ENCODE results near the gene TMEM43. TPM values are rescaled to one million over a fixed set of nuclear protein-coding genes. Genes with fewer than 3 reads are reported as not detected.
"Not testable (repeated sequence)": the region's sequence is repeated elsewhere in the genome, so short reads cannot be mapped to it uniquely, and the experiment has no call there.

The TMEM43 gene
- total and polyA plus RNA-seq, 7 experiments from 2014 or later = 30.1 to 55.8 (median 50.3) TPM

DNA sequence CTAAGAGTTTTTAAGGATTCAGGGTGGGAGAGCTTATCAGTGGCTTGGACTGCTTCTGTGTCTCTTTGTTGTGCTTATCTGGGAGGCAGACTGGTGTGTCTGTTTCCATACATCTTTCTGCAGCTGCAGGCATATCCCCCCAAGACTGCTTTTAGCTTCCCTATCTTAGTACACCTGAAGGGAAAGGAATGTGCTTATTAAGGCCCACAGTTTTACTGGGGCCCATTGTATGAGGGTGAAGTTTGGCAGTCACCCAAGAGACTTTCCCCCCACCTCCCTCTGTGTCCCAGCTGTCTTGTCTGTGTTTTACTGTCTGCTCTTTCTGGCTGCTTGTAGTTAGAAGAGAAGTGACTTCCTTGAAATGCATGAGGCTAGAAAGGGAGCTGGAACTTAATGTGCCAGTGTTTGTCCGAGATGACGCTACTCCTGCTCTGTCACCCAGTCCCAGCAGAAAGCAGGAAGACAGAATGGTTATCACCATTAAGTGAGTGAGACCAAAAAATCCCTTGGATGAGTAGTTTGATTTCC, 3.9 kb upstream of the TMEM43 start:
- intact Hi-C loops (cut with micrococcal nuclease) = loop anchor here in 1 of 2 donors (10.0 kb wide), 2 partner anchors 466 to 1046 kb away; partner anchors contain the start of gene IQSEC1
- H3K9me3 ChIP-seq (ENCODE audit: control insufficient read depth in 2 of 3, low read length in 3 of 3); H3K27me3 Mint-ChIP-seq; H3K4me3 Mint-ChIP-seq; DNase-seq; CTCF ChIA-PET; H3K4me3 ChIP-seq (ENCODE audit: low read length); H3K9me3 Mint-ChIP-seq; H3K27me3 ChIP-seq (ENCODE audit: control insufficient read depth in 2 of 2, insufficient read depth in 2 of 2, low read length in 2 of 2); ATAC-seq; H3K27ac ChIP-seq (ENCODE audit: low read depth, low read length): not testable (repeated sequence)
- POLR2A ChIA-PET = interaction anchor here (0.7 to 2.0 kb wide), 3 partner anchors 9 to 58 kb away, joined by 3 to 6 read pairs (median 4); partner anchors contain the start of genes LSM3 and XPC
- Histone ChIP-seq H3K36me3 (ENCODE audit: control insufficient read depth in 2 of 3, insufficient read depth in 3 of 3, low read length in 3 of 3) (peaks cover 0 to 34% (median 0%) of the 10 kb centered on the region in 3 experiments), H3K4me1 (ENCODE audit: control insufficient read depth in 2 of 2, insufficient read depth in 2 of 2, low read length in 2 of 2) (peaks cover 13 to 21% of the 10 kb centered on the region in 2 donors)
- H3K27ac Mint-ChIP-seq = peak overlapping the region in 1 of 9 donors; percentile 4
- H3K36me3 Mint-ChIP-seq = peaks cover 3 to 26% (median 14%) of the 10 kb centered on the region in 5 donors
- H3K4me1 Mint-ChIP-seq = peaks cover 22 to 43% (median 37%) of the 10 kb centered on the region in 7 donors

DNA sequence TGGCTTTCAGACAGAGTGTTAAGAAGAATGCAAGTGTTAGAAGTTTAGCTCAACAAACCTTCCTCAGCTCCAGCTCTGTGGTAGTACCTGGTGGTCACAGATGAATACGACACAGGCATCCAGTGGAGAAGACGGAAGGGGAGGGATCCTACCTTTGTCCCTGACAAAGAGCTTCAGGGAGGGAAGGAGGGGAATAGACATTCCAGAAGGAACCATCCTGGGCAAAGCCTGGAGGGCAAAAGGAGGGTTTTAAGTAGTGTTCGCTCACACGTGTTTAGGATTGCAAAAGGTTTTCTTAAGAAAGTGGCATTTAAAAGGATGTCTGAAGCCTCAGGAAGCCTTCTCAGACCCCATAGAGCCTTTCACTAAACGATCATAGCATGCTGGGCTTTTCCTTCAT, 3.0 kb upstream of the TMEM43 start:
- H3K36me3 Mint-ChIP-seq = peaks cover 3 to 20% (median 14%) of the 10 kb centered on the region in 5 donors

GRCh38 chr3:14122301-14122700, 2.6 kb upstream of the TMEM43 start:
- ChIA-PET POLR2A (interaction anchor here (0.6 to 7.2 kb wide), 5 partner anchors 10 to 268 kb away, joined by 4 to 96 read pairs (median 4); partner anchors contain the start of genes LSM3 and XPC), CTCF (no interaction called here)
- Mint-ChIP-seq H3K27ac (peak overlapping the region in 8 of 9 donors; percentile 3 to 96 (median 55)), H3K9me3 (no peaks in the 10 kb centered on the region), H3K4me3 (peak overlapping the region; percentile 12 to 98 (median 86)), H3K36me3 (peaks cover 3 to 22% (median 14%) of the 10 kb centered on the region in 5 donors), H3K4me1 (peaks cover 33 to 57% (median 50%) of the 10 kb centered on the region in 7 donors), H3K27me3 (no peaks in the 10 kb centered on the region)
- no peak overlapping the region for H3K27ac ChIP-seq (ENCODE audit: low read depth, low read length)
- DNase-seq (peak in 1 of 9 donors; percentile 18), ATAC-seq (no peak)
- H3K4me1 ChIP-seq (ENCODE audit: control insufficient read depth in 2 of 2, insufficient read depth in 2 of 2, low read length in 2 of 2) = peaks cover 26 to 30% of the 10 kb centered on the region in 2 donors
- no peaks in the 10 kb centered on the region for H3K27me3 ChIP-seq (ENCODE audit: control insufficient read depth in 2 of 2, insufficient read depth in 2 of 2, low read length in 2 of 2)
- intact Hi-C loops (cut with micrococcal nuclease) = loop anchor here in 1 of 2 donors (10.0 kb wide), 2 partner anchors 468 to 1048 kb away; partner anchors contain the start of gene IQSEC1
- no peaks in the 10 kb centered on the region for H3K9me3 ChIP-seq (ENCODE audit: control insufficient read depth in 2 of 3, low read length in 3 of 3)
- peaks cover 0 to 21% (median 0%) of the 10 kb centered on the region in 3 experiments for H3K36me3 ChIP-seq (ENCODE audit: control insufficient read depth in 2 of 3, insufficient read depth in 3 of 3, low read length in 3 of 3)
- no peak overlapping the region for H3K4me3 ChIP-seq (ENCODE audit: low read length)

More for the DNA sequence above, 3.0 kb upstream of the TMEM43 start:
- H3K9me3 Mint-ChIP-seq = no peaks in the 10 kb centered on the region
- intact Hi-C loops (cut with micrococcal nuclease) = loop anchor here in 1 of 2 donors (10.0 kb wide), 2 partner anchors 467 to 1047 kb away; partner anchors contain the start of gene IQSEC1
- DNase-seq = peak in 1 of 9 donors; percentile 13
- H3K4me1 Mint-ChIP-seq = peaks cover 30 to 52% (median 46%) of the 10 kb centered on the region in 7 donors
- peak overlapping the region in 7 of 10 donors; percentile 12 to 98 (median 94) for H3K4me3 Mint-ChIP-seq
- Histone ChIP-seq H3K9me3 (ENCODE audit: control insufficient read depth in 2 of 3, low read length in 3 of 3) (no peaks in the 10 kb centered on the region), H3K4me1 (ENCODE audit: control insufficient read depth in 2 of 2, insufficient read depth in 2 of 2, low read length in 2 of 2) (peaks cover 22 to 30% of the 10 kb centered on the region in 2 donors), H3K27me3 (ENCODE audit: control insufficient read depth in 2 of 2, insufficient read depth in 2 of 2, low read length in 2 of 2) (no peaks in the 10 kb centered on the region), H3K36me3 (ENCODE audit: control insufficient read depth in 2 of 3, insufficient read depth in 3 of 3, low read length in 3 of 3) (peaks cover 0 to 25% (median 0%) of the 10 kb centered on the region in 3 experiments), H3K27ac (ENCODE audit: low read depth, low read length) (no peak overlapping the region), H3K4me3 (ENCODE audit: low read length) (no peak overlapping the region)
- H3K27me3 Mint-ChIP-seq = no peaks in the 10 kb centered on the region
- H3K27ac Mint-ChIP-seq = peak overlapping the region in 4 of 9 donors; percentile 38 to 62 (median 55)
- CTCF ChIA-PET = no interaction called here
- ATAC-seq = no peak
- POLR2A ChIA-PET = interaction anchor here (0.7 to 5.7 kb wide), 3 partner anchors 10 to 57 kb away, joined by 3 to 92 read pairs (median 4); partner anchors contain the start of genes LSM3 and XPC

GRCh38 chr3:14123308-14124222, 1.3 kb upstream of the TMEM43 start:
- intact Hi-C loops (cut with micrococcal nuclease) = loop anchor here (1.0 to 10.0 kb wide), 16 partner anchors 21 to 1478 kb away; partner anchors contain the start of genes LSM3 (in 2 of the 2), SLC6A6 (in 2 of the 2), XPC (in 2 of the 2) and BTD (in 1 of the 2)
- no peaks in the 10 kb centered on the region for H3K9me3 Mint-ChIP-seq

DNA sequence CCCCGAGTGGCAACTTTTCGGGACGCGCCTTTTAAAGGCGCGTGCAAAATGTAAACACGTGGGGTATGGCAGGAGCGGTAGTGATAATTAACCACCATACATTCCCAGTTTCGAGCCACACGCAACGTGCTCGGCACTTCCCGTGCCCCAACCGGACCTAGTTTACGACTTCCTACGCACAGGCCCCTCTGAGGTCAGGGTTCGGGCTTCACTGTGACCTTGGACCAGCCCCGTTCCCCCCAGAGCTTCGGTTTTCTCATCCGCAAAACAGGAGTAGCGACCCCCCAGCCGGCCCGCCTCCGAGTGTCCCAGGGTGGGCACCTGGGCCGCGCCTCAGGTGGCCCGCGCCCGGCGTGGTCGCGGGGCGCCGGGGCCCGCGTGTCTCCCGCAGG, 633 bp upstream of the TMEM43 start:
- POLR2A ChIA-PET = interaction anchor here (1.0 to 7.2 kb wide), 13 partner anchors 14 to 644 kb away, joined by 3 to 96 read pairs (median 5); partner anchors contain the start of genes CCDC174, HDAC11, LSM3 and SLC6A6
- H3K27ac ChIP-seq (ENCODE audit: low read depth, low read length) = peak overlapping the region; percentile 89
- H3K4me1 ChIP-seq (ENCODE audit: control insufficient read depth in 2 of 2, insufficient read depth in 2 of 2, low read length in 2 of 2) = peaks cover 28 to 30% of the 10 kb centered on the region in 2 donors
- H3K4me3 ChIP-seq (ENCODE audit: low read length) = peak overlapping the region; percentile 100
- ATAC-seq (peak; percentile 17), DNase-seq (peak in 3 of 9 donors; percentile 38 to 65 (median 46))
- Mint-ChIP-seq H3K4me3 (peak overlapping the region; percentile 93 to 98 (median 95)), H3K4me1 (peaks cover 41 to 70% (median 62%) of the 10 kb centered on the region in 7 donors), H3K27ac (peak overlapping the region; percentile 87 to 96 (median 92)), H3K9me3 (no peaks in the 10 kb centered on the region), H3K27me3 (no peaks in the 10 kb centered on the region), H3K36me3 (peaks cover 15 to 39% (median 22%) of the 10 kb centered on the region in 5 donors)
- no peaks in the 10 kb centered on the region for H3K27me3 ChIP-seq (ENCODE audit: control insufficient read depth in 2 of 2, insufficient read depth in 2 of 2, low read length in 2 of 2)
- intact Hi-C loops (cut with micrococcal nuclease) = loop anchor here (1.0 to 10.0 kb wide), 16 partner anchors 20 to 1477 kb away; partner anchors contain the start of genes LSM3 (in 2 of the 2), SLC6A6 (in 2 of the 2), XPC (in 2 of the 2) and BTD (in 1 of the 2)
- peaks cover 0 to 34% (median 0%) of the 10 kb centered on the region in 3 experiments for H3K36me3 ChIP-seq (ENCODE audit: control insufficient read depth in 2 of 3, insufficient read depth in 3 of 3, low read length in 3 of 3)
- H3K9me3 ChIP-seq (ENCODE audit: control insufficient read depth in 2 of 3, low read length in 3 of 3) = no peaks in the 10 kb centered on the region
- CTCF ChIA-PET = interaction anchor here (1.0 to 2.5 kb wide), 4 partner anchors 18 to 80 kb away, joined by 4 to 12 read pairs (median 5); partner anchors contain the start of gene LSM3

More at GRCh38 chr3:14123308-14124222, 1.3 kb upstream of the TMEM43 start:
- no peak for DNase-seq
- H3K4me3 ChIP-seq (ENCODE audit: low read length) = peak overlapping the region; percentile 100
- no peak for ATAC-seq
- no peaks in the 10 kb centered on the region for H3K27me3 ChIP-seq (ENCODE audit: control insufficient read depth in 2 of 2, insufficient read depth in 2 of 2, low read length in 2 of 2)
- H3K27ac ChIP-seq (ENCODE audit: low read depth, low read length) = peak overlapping the region; percentile 89
- H3K27me3 Mint-ChIP-seq = no peaks in the 10 kb centered on the region
- peak overlapping the region; percentile 87 to 96 (median 92) for H3K27ac Mint-ChIP-seq
- H3K4me1 Mint-ChIP-seq = peaks cover 41 to 69% (median 61%) of the 10 kb centered on the region in 7 donors
- H3K36me3 ChIP-seq (ENCODE audit: control insufficient read depth in 2 of 3, insufficient read depth in 3 of 3, low read length in 3 of 3) = peaks cover 0 to 30% (median 0%) of the 10 kb centered on the region in 3 experiments
- H3K36me3 Mint-ChIP-seq = peaks cover 10 to 33% (median 17%) of the 10 kb centered on the region in 5 donors
- ChIA-PET CTCF (interaction anchor here (1.2 to 2.5 kb wide), 2 partner anchors 18 to 55 kb away, joined by 5 to 12 read pairs; partner anchors contain the start of gene LSM3), POLR2A (interaction anchor here (0.8 to 7.2 kb wide), 10 partner anchors 13 to 643 kb away, joined by 3 to 96 read pairs (median 8); partner anchors contain the start of genes CCDC174, HDAC11, LSM3 and XPC)
- no peaks in the 10 kb centered on the region for H3K9me3 ChIP-seq (ENCODE audit: control insufficient read depth in 2 of 3, low read length in 3 of 3)
- H3K4me1 ChIP-seq (ENCODE audit: control insufficient read depth in 2 of 2, insufficient read depth in 2 of 2, low read length in 2 of 2) = peaks cover 28 to 30% of the 10 kb centered on the region in 2 donors
- peak overlapping the region; percentile 93 to 98 (median 95) for H3K4me3 Mint-ChIP-seq
